Measurements from ENCODE around the gene TEX19. TPM values are rescaled to one million over a fixed set of nuclear protein-coding genes. Genes with fewer than 3 reads are reported as not detected.

Gene TEX19
- total and polyA plus RNA-seq, 2 of the 4 experiments (the other 2 are of a cell fraction), result under 0.01 to 0.03 TPM

DNA sequence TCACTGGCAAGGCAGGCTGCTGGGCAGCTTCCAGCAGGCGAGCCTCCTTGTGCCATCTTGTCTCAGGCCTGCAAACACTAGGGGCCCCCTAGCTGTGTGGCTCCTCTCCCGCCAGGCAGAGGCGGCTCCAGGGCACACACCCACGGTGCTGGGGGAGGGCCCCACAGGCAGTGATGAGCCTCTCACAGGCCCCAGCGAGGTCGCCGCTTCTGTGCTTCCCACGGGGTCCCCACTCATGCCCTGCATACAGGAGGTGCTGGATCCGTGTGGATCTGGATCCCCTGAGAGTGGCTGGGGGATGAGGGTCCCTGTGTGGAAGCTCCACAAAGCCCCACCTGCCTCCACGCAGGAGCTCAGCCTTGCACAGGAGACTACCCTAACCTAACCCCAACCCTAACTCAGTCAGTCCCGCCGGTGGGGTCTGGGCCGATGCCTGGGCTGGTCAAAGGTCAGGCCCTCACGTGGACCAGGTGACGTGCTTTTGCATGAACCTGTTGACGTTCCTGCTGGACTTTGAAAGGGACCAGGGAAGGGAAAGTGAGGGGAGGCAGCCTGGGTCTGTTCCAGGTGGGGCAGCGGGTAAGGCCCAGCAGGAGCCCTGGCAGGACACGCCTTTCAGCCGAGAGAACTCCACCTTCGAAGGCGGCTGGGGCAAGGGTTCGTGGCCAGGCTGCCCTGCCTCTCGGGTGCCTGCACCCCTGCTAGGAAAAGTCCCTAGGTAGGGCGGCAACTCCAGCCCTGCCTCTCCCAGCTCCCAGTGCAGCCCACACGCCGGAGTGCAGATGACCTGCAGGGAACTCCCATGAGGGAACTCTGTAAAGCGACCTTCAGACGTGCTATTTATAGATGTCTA, 30.7 kb upstream of the TEX19 start:
- dilution Hi-C loops (cut with HindIII; ENCODE audit: low sequenced_read_pairs, unreplicated experiment), result no loop called here
- Histone ChIP-seq H2AK9ac (replicated peaks; ENCODE audit: low read depth, low read length, poor library complexity) (no peak overlapping the region), H3K79me1 (ENCODE audit: low read depth in 1 of 2, low read length in 2 of 2) (0 out of 4 replicates have a peak, but pooled peaks cover 0 to 3% of the 10 kb centered on the region in 2 experiments), H3K18ac (ENCODE audit: low read depth, low read length) (no peak overlapping the region), H2BK15ac (ENCODE audit: low read depth, low read length) (no peak overlapping the region), H2AFZ (replicated peaks; ENCODE audit: low read length, poor library complexity) (peak overlapping the region; percentile 21), H3K27ac (ENCODE audit: insufficient read depth, low read length) (no peak overlapping the region), H3K14ac (replicated peaks; ENCODE audit: low read depth, low read length) (no peak overlapping the region), H3K9me1 (ENCODE audit: insufficient read depth, low read length) (no peaks in the 10 kb centered on the region), H3K9me3 (ENCODE audit: control insufficient read depth, insufficient read depth, low read length) (no peaks in the 10 kb centered on the region), H4K20me1 (ENCODE audit: insufficient read depth, low read length) (no peaks in the 10 kb centered on the region), H2BK5ac (ENCODE audit: low read depth, low read length, poor library complexity, severe bottlenecking) (no peak overlapping the region), H3K4ac (ENCODE audit: low read depth, low read length) (no peak overlapping the region), H4K5ac (ENCODE audit: low read depth, low read length) (no peak overlapping the region), H2AK5ac (ENCODE audit: low read depth, low read length) (peak overlapping the region; percentile 7; the same call in 1 of the 2 replicates), H2BK20ac (ENCODE audit: low read depth, low read length) (no peak overlapping the region), H4K91ac (ENCODE audit: insufficient read depth, low read depth, low read length) (no peak overlapping the region), H3K56ac (ENCODE audit: extremely low read depth, insufficient read depth, low read length) (no peak overlapping the region), H2BK120ac (ENCODE audit: low read depth, low read length) (no peak overlapping the region), H4K8ac (ENCODE audit: low read depth in 2 of 2, low read length in 2 of 2) (no peak overlapping the region), H3K4me3 (ENCODE audit: insufficient read depth, low read depth, low read length) (no peak overlapping the region), H3K9ac (ENCODE audit: low read depth, low read length) (no peak overlapping the region), H3K4me2 (ENCODE audit: low read depth, low read length) (no peak overlapping the region), H3K23ac (ENCODE audit: low read depth, low read length) (no peak overlapping the region), H3K27me3 (ENCODE audit: control insufficient read depth, insufficient read depth, low read length) (peaks cover 10% of the 10 kb centered on the region), H3K36me3 (ENCODE audit: control insufficient read depth, insufficient read depth, low read length) (no peaks in the 10 kb centered on the region), H3K4me1 (ENCODE audit: control insufficient read depth, insufficient read depth, low read length) (peaks cover 13% of the 10 kb centered on the region)
- ChIA-PET CTCF (no interaction called here), POLR2A (ENCODE audit: unreplicated experiment) (no interaction called here)
- WGBS, 2 experiments (ENCODE audit: extremely low coverage in 2 of 2, insufficient read length in 1 of 2), result 72% methylated on average over 9 of the region's 28 CpGs; no CpG with 5 or more reads in 1 of the 2 experiments
- intact Hi-C loops (cut with micrococcal nuclease), result loop anchor here (10.0 kb wide), 1 partner anchor 294 kb away; the partner anchor contains the start of genes DCXR and RAC3
- in situ Hi-C loops (cut with MboI; ENCODE audit: low sequenced_read_pairs), result no loop called here
- no peak for DNase-seq
- BruUV-seq (replicated peaks), result no TSS peak
- no peak for ATAC-seq (ENCODE audit: low read depth)
- TF ChIP-seq RAD21 (IDR thresholded peaks at IDR 0.05; ENCODE audit: low read length) (no peak), MXI1 (IDR thresholded peaks at IDR 0.05; ENCODE audit: borderline replicate concordance, low read depth, low read length) (no peak), POLR2A (IDR thresholded peaks at IDR 0.05; ENCODE audit: low read depth, low read length) (no peak), FOS (IDR thresholded peaks at IDR 0.05; ENCODE audit: low read depth, low read length) (no peak), USF2 (IDR thresholded peaks at IDR 0.05; ENCODE audit: low read depth, low read length) (no peak), BHLHE40 (IDR thresholded peaks at IDR 0.05; ENCODE audit: low read depth, low read length) (no peak), NFE2L2 (IDR thresholded peaks at IDR 0.05; ENCODE audit: low read depth, low read length) (no peak), CEBPB (IDR thresholded peaks at IDR 0.05; ENCODE audit: low read depth, low read length) (no peak), MAZ (IDR thresholded peaks at IDR 0.05; ENCODE audit: borderline replicate concordance, low read depth, low read length) (no peak), MAFK (IDR thresholded peaks at IDR 0.05; ENCODE audit: low read depth, low read length) (no peak), CHD1 (IDR thresholded peaks at IDR 0.05; ENCODE audit: low read depth, low read length) (no peak), SMC3 (IDR thresholded peaks at IDR 0.05; ENCODE audit: low read depth, low read length) (no peak), RFX5 (IDR thresholded peaks at IDR 0.05; ENCODE audit: low read depth, low read length) (no peak)
- TF ChIP-seq, protein P1, sequence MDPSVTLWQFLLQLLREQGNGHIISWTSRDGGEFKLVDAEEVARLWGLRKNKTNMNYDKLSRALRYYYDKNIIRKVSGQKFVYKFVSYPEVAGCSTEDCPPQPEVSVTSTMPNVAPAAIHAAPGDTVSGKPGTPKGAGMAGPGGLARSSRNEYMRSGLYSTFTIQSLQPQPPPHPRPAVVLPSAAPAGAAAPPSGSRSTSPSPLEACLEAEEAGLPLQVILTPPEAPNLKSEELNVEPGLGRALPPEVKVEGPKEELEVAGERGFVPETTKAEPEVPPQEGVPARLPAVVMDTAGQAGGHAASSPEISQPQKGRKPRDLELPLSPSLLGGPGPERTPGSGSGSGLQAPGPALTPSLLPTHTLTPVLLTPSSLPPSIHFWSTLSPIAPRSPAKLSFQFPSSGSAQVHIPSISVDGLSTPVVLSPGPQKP (IDR thresholded peaks at IDR 0.05; ENCODE audit: borderline replicate concordance, low read depth, low read length), result no peak
- TF ChIP-seq, protein P2, sequence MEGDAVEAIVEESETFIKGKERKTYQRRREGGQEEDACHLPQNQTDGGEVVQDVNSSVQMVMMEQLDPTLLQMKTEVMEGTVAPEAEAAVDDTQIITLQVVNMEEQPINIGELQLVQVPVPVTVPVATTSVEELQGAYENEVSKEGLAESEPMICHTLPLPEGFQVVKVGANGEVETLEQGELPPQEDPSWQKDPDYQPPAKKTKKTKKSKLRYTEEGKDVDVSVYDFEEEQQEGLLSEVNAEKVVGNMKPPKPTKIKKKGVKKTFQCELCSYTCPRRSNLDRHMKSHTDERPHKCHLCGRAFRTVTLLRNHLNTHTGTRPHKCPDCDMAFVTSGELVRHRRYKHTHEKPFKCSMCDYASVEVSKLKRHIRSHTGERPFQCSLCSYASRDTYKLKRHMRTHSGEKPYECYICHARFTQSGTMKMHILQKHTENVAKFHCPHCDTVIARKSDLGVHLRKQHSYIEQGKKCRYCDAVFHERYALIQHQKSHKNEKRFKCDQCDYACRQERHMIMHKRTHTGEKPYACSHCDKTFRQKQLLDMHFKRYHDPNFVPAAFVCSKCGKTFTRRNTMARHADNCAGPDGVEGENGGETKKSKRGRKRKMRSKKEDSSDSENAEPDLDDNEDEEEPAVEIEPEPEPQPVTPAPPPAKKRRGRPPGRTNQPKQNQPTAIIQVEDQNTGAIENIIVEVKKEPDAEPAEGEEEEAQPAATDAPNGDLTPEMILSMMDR (conservative IDR thresholded peaks at IDR 0.05; ENCODE audit: low read depth, low read length), result no peak

All from IMR-90 (cell line).